Measurements from ENCODE around the gene TEDC1. TPM values are rescaled to one million over a fixed set of nuclear protein-coding genes. Genes with fewer than 3 reads are reported as not detected.
A peak's percentile ranks its signal among the peaks of the same experiment; 100 is the strongest.

TEDC1 gene
- total RNA-seq, 1 donor from 2014 or later: 15.4 TPM

DNA sequence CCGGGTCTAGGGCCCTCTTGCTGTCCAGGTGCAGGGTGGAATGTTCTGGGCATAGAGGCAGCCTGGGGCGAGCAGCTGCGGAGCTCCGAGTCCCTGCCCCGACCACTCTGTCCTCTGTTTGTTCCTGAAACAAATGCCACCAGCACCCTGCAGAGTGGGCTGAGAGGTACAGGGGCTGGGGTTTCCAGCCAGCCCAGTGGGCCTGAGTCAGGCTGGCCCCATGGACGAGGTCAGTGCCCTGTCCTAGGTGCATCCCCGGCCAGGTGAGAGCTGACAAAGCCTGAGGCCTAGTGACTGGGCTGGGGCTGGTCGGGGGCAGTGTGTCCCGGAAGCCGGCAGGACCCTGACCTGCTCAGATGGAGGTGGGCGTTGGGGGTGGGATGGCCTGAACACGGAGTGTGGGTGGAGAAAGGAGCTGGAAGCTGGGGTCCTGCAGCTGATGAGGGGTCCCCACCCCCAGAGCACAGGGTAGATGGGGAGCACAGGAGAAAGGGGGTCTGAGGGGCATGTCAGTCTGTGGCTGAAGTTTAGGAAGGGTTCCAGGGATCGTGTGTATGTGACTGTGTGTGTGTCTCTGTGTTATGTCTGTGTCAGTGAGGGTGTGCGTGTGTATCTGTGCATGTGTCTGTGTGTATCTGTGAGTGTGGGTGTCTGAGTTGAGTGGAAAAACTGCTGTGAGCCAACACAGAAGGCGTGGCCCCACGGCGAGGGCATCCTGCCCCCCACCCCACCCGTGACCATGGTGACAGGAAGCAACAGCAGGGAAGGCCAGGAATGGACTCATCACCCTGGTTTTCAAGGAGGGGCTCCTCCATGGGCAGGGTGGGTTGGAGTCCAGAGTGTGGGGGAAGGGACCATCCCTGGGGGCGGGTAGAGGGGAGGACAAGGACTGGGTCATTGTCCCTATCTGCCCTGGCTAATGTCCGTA, 6.7 kb upstream of the TEDC1 start:
- no peak for DNase-seq (ENCODE audit: low spot score)

GRCh38 chr14:105484997-105485393, 6.1 kb upstream of the TEDC1 start:
- no peak for DNase-seq (ENCODE audit: low spot score)

DNA sequence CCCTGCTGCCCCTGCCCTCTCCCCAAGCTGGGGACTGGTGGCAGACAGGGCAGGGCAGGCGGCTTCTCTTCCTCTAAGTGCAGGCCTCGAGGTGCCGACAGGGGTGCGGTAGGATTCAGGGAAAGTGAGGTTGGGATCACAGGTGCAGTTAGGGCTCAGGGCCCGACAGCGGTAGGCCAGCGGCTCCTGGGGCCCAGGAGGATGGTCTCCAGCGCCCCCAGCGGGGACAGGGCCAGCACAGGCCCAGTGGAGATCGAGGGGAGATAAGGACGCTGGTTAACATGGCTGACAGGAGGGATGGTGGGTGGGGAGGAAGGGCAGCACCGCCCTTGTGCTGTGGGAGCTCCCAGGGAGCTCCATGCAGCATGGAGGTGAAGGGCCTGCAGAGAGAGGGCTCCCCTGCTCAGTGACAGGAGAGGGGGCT, 5.3 kb upstream of the TEDC1 start:
- DNase-seq (ENCODE audit: low spot score): no peak

DNA sequence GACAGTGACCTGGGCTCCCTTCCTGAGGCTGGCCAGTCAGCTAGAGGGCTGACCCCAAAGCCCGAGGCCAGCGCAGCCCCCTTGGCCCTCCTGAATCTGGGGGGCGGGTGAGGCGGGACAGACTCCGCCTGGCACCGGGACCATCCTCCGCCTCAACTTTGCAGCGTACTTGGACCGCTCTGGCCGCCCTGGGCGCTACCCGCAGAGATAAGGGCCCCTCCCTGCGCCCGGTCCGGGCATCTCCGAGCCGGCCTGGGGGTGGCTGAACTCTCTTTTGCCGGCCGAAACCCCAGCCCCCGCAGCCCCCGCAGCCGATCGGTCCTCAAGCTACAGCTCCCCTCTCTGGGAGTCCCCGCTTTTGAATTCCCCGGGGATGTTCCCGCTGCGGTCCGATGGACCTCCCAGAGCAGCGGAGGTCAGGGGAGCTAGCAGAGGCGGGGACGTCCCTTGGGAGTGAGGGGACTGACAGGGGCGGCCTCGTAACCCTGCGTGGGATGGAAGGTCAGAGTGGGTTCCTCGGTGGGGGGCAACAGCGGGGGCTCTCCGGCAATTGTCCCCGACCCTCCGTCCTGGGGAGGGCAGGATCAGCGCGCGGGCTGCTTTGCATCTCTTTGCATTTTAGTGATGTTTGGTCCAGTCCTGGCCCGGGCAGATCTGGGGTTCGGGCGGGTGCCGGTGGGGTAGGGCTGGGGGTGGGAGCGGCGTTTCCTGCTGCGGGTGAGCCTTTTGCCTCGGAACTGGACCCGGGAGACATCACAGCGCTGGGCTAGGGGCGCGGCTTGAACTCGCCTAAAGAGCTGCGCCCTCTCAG, 4.7 kb upstream of the TEDC1 start, which contains the start of gene CRIP1:
TSS of gene CRIP1 (plus strand) at position 724 of the 811 bp plus-strand sequence. CDS start 374 bp downstream, outside the sequence.
- DNase-seq (ENCODE audit: low spot score): no peak

DNA sequence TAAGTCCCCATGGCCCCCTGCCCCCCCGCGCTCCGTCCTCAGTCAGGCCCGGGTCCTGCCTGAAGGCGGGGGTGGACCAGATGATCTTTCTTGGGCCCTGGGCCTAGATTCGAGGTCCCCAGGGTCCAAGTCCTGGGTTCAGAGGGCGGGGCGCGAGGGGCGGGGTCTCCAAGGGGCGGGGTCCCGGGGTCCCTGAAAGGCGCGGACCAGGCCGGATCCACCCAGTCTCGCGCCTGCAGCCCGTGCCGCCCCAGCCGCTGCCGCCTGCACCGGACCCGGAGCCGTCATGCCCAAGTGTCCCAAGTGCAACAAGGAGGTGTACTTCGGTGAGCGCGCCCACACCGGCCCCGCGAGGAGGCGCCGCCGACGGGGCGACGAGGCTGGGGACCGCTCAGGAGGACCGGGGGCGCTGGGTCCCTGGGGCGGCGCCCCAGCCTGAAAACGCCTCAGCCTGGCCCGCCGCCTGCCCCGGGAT, 4.0 kb upstream of the TEDC1 start:
- no peak for DNase-seq (ENCODE audit: low spot score)

GRCh38 chr14:105487449-105487985, 3.5 kb upstream of the TEDC1 start:
- no peak for DNase-seq (ENCODE audit: low spot score)

DNA sequence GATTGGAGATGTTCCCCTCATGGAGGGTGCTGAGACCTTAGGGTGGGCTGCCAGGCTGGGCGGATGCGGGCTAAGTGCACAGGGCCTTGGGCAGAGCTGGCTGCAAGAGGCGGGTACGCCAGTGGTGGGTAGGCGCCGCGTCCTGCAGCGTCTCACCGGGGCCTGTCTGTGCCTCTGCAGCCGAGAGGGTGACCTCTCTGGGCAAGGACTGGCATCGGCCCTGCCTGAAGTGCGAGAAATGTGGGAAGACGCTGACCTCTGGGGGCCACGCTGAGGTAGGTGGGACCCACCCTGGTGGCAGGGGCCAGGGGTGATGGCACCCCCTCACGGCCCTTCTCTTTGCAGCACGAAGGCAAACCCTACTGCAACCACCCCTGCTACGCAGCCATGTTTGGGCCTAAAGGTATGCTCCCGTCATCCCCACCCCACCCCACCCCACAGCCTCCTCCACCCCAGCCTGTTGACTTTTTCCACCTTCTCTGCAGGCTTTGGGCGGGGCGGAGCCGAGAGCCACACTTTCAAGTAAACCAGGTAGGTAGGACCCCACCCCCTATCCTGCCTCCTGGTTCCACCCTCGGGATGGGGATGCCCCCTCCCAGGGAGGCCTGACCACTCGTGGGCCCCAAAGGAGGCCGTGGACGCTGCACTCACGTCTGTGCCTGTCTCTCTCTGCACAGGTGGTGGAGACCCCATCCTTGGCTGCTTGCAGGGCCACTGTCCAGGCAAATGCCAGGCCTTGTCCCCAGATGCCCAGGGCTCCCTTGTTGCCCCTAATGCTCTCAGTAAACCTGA, 2.9 kb upstream of the TEDC1 start:
- DNase-seq (ENCODE audit: low spot score): no peak

DNA sequence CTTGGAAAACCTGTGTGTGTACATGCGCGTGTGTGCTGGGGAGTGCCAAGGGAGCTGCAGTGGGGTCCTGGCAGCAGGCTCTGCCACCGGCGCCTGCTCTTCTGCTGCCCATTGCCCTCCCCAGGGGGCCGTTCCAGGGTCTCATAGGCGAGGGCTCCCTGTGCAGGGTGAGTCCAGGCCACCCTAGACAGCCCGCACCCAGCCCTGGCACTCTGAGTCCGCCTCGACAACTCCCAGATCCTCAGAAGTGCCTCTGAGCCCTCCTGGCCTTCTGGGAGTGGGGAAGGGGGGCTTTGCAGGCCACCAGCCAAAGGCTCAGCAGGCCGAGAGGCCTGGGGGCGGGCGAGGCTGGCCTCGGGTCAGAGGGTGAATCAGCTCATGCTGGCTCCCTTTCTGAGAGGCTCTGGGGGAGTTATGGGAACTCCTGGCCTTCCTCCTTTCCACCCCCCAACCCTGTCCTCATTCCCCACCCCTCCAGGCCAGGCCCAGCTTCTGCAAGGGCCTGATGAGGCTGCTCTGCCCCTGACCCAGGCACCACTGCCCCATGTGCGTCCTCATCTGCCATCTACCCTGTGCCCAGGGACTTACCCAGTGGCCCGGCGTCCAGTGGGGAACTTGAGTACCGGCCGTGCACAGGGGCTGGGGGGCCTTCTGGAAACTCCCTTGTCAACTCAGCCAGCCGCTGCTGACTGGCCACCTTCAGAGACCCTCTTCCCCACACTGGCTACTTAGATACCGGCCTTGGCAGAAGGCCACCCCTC, 2.1 kb upstream of the TEDC1 start:
- no peak for DNase-seq (ENCODE audit: low spot score)

DNA sequence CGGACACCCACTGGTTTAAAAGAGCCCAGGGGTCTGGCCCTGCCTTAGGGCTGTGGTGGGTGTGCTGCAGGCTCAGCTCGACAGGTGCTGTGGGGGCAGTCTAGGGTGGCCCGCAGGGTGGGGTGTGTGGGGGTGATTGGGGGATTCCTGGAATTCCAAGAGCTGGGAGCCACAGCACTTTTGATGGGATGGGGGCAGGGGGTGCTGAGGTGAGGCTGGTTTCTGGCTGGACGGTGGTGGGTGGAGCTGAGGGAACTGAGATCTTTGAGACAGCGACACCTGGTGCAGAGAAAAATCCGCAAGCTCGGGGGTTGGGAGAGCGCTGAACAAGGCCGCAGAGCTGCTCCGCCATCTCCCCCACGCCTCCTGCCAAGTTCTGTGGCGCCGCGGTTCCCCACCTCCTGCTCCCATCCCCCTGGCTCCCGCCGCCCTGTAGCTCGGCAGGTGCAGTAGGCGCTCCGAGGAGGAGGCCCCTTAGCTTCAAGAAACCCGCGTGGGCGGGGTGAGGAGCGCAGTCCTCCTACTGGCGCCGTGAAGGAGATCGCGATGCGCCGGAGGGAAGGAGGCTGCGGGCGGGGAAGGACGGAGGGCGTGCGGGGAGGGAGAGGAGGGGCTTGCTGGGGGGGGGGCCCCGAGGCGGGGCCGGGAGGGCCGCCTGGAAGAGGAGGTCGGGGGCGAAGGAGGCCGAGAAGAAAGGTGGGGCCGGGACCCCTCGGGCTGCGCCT, 1.3 kb upstream of the TEDC1 start:
- DNase-seq (ENCODE audit: low spot score): peak; percentile 93

DNA sequence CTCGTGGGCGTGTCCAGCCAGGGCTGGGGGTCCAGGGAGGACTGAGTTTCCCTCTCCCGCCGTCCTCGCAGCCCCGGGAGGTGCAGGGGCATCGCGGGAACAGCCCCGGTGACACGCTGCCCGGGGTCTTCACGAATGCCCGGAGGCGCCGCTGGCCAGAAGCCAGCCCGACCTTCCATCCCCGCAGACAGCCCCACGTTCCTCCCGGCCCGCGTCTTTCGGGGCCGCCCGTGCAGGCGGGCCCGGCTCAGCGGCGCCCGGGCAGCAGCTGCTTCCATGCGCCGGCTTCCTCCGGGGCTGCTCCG, 827 bp upstream of the TEDC1 start:
- no peak for DNase-seq (ENCODE audit: low spot score)

DNA sequence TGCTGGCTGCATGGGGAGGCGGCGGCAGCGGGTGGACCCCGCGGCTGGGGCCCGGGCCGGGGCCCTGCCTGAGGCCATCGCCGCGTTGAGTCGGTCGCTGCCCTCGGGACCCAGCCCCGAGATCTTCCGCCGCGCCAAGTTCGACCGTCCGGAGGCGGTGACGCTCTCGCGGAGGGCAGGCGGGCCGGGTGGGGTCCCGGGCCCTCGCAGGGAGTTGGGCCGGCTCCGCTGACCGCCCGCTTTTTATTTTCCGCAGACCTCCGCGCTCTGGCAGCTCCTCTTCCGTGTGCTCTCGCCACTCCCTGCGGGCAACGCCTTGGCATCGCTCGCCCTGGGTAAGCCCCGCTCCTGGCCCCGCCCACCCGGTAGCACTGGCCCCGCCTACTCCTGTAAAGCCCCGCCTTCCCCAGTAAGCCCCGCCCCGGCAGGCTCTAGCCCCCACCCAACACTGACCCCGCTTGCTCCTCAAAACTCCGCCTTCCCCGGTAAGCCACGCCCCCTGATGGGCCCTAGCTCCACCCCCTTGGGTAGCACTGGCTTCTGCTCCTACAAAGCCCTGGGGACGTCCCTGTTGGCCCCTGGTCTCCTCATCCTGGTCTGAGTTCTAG, 424 bp downstream of the TEDC1 start:
- DNase-seq (ENCODE audit: low spot score): no peak

GRCh38 chr14:105492031-105492970, 1.3 kb downstream of the TEDC1 start:
- no peak for DNase-seq (ENCODE audit: low spot score)

- DNase-seq (ENCODE audit: low spot score): no peak
These were observed 2.2 kb downstream of the TEDC1 start for GRCh38 chr14:105492971-105493871.

GRCh38 chr14:105493921-105494605, 3.0 kb downstream of the TEDC1 start:
- DNase-seq (ENCODE audit: low spot score): no peak

GRCh38 chr14:105494606-105494929, 3.5 kb downstream of the TEDC1 start:
- DNase-seq (ENCODE audit: low spot score): no peak

DNA sequence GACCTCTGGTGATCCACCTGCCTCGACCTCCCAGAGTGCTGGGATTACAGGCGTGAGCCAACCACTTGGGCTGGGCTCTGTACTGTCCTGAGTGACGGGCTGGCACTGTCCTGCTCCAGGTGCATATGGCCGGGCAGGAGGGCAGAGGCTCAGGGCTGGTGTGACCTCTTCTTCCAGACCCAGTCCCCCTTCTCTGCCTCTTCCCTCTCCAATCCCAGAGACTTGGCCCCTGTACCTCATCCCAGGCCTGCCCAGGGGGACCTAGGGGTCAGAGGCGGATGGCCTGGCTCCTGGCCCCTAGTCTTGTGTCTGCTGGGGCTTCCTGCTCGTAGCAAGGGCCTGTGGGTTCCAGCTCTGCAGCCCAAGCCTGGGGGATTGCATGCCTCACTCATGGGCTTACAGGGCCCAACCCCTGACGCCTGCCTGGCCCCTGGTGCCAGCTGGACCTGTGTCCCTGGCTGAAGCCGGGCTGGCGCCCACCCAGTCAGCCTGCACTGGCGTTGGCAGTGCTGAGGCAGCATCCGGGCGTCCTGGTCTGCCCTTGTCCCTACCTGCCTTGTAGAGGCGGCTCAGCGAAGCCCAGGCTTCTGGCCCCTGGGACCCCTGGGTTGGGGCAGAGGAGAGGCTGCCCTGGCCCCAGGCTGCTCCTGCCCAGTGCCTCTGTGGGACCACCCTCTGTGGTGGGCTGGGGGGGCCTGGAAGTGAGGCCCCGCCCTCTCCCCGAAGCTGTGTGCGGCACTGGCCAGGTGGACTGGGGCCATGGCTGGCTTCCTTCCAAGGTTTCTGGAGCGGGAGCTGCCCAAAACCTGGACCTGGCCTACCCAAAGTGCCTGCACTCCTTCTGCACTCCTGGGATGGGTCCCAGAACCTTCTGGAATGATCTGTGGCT, 4.3 kb downstream of the TEDC1 start:
- DNase-seq (ENCODE audit: low spot score): no peak

Measured in umbilical cord (tissue), 2 donors.